ENCODE results near the gene LANCL2. TPM values are rescaled to one million over a fixed set of nuclear protein-coding genes. Genes with fewer than 3 reads are reported as not detected.

LANCL2 gene
- total RNA-seq: 6.2 TPM
- long read RNA-seq, full-length matches to known transcripts: 1 of 1 reads
- long read RNA-seq, partial matches to known transcripts: 0 of 1 reads
- long read RNA-seq, other reads (novel, unspliced or antisense): 0 of 1 reads

GRCh38 chr7:55365205-55365674, at the start of gene LANCL2:
Gene LANCL2, plus strand, starts transcription at chr7:55365337. Its CDS starts 689 bp downstream, at chr7:55366026.
- intact Hi-C loops (cut with DNase I): loop anchor here (2.0 to 10.0 kb wide), 4 partner anchors 52 to 590 kb away; partner anchors contain the start of genes MRPS17 and VOPP1
- no peak for ATAC-seq

GRCh38 chr7:55325371-55325792, 39.8 kb upstream of the LANCL2 start:
- ATAC-seq (peak; percentile 93), DNase-seq (ENCODE audit: missing footprints) (no peak)
- intact Hi-C loops (cut with DNase I): no loop called here

More at GRCh38 chr7:55365205-55365674, at the start of gene LANCL2:
- DNase-seq (ENCODE audit: missing footprints): no peak

GRCh38 chr7:55326081-55326835, 38.9 kb upstream of the LANCL2 start:
- ATAC-seq (peak; percentile 41), DNase-seq (ENCODE audit: missing footprints) (no peak)
- intact Hi-C loops (cut with DNase I): no loop called here

- ATAC-seq (no peak), DNase-seq (ENCODE audit: missing footprints) (no peak)
- intact Hi-C loops (cut with DNase I): no loop called here
These were observed 38.1 kb upstream of the LANCL2 start for GRCh38 chr7:55326945-55327626.

GRCh38 chr7:55335151-55335550, 30.0 kb upstream of the LANCL2 start:
- ATAC-seq (no peak), DNase-seq (ENCODE audit: missing footprints) (no peak)
- intact Hi-C loops (cut with DNase I): no loop called here

GRCh38 chr7:55335786-55336185, 29.4 kb upstream of the LANCL2 start:
- intact Hi-C loops (cut with DNase I): no loop called here
- DNase-seq (ENCODE audit: missing footprints): no peak
- ATAC-seq: no peak

GRCh38 chr7:55336540-55336939, 28.6 kb upstream of the LANCL2 start:
- DNase-seq (ENCODE audit: missing footprints) (no peak), ATAC-seq (no peak)
- intact Hi-C loops (cut with DNase I): no loop called here

- intact Hi-C loops (cut with DNase I): no loop called here
- ATAC-seq (no peak), DNase-seq (ENCODE audit: missing footprints) (no peak)
These were observed 25.8 kb upstream of the LANCL2 start for GRCh38 chr7:55339033-55340000.

GRCh38 chr7:55342216-55342871, 22.8 kb upstream of the LANCL2 start:
- DNase-seq (ENCODE audit: missing footprints): no peak
- intact Hi-C loops (cut with DNase I): no loop called here
- no peak for ATAC-seq

- no peak for ATAC-seq
- intact Hi-C loops (cut with DNase I): no loop called here
- DNase-seq (ENCODE audit: missing footprints): no peak
These were observed 21.9 kb upstream of the LANCL2 start for GRCh38 chr7:55343002-55343781.

GRCh38 chr7:55343860-55344606, 21.1 kb upstream of the LANCL2 start:
- no peak for DNase-seq (ENCODE audit: missing footprints)
- ATAC-seq: no peak
- intact Hi-C loops (cut with DNase I): no loop called here

- ATAC-seq: no peak
- no peak for DNase-seq (ENCODE audit: missing footprints)
- intact Hi-C loops (cut with DNase I): no loop called here
These were observed 20.3 kb upstream of the LANCL2 start for GRCh38 chr7:55344840-55345239.

- intact Hi-C loops (cut with DNase I): no loop called here
- no peak for ATAC-seq
- DNase-seq (ENCODE audit: missing footprints): no peak
These were observed 19.8 kb upstream of the LANCL2 start for GRCh38 chr7:55345292-55345691.

GRCh38 chr7:55348502-55348901, 16.6 kb upstream of the LANCL2 start:
- DNase-seq (ENCODE audit: missing footprints): no peak
- intact Hi-C loops (cut with DNase I): no loop called here
- no peak for ATAC-seq

- DNase-seq (ENCODE audit: missing footprints): no peak
- intact Hi-C loops (cut with DNase I): no loop called here
- ATAC-seq: no peak
These were observed 16.0 kb upstream of the LANCL2 start for GRCh38 chr7:55349121-55349520.

- DNase-seq (ENCODE audit: missing footprints) (no peak), ATAC-seq (no peak)
- intact Hi-C loops (cut with DNase I): no loop called here
These were observed 14.9 kb upstream of the LANCL2 start for GRCh38 chr7:55350281-55350680.

GRCh38 chr7:55351263-55351662, 13.9 kb upstream of the LANCL2 start:
- DNase-seq (ENCODE audit: missing footprints) (no peak), ATAC-seq (no peak)
- intact Hi-C loops (cut with DNase I): no loop called here
